MCF 10A (cell line): ENCODE measurements around the gene CLEC4F. TPM values are rescaled to one million over a fixed set of nuclear protein-coding genes. Genes with fewer than 3 reads are reported as not detected.

Experiments
- BruUV-seq: library from RNA; stranded (reverse); fragments of 400-500 nt; replicated peaks from 2 replicates; lab custom pipeline; 2021; lab: Mats Ljungman, UMichigan
- CTCF ChIA-PET: fragments of 300-600 bp; sonication (Branson Sonifier 250); formaldehyde crosslinking; extraction: SDS; loops from one replicate; lab custom pipeline; 2021; ENCODE audit warnings: antibody characterized with exemption, inconsistent platforms; lab: Yijun Ruan, JAX
- POLR2A ChIA-PET: fragments of 300-600, 350-650 bp; sonication (Branson Sonifier 250); formaldehyde crosslinking; extraction: SDS; loops from one replicate; lab custom pipeline; 2020; ENCODE audit warnings: antibody characterized with exemption, inconsistent platforms; lab: Yijun Ruan, JAX
- DNase-seq: peaks from one replicate; pipeline ENCODE4 v3.0.0-alpha.2; 2018; ENCODE audit not compliant: unreplicated experiment
- H3K27ac Mint-ChIP-seq: one replicate; pipeline ENCODE4 v1.8.0; 2022; ENCODE audit warnings: mild to moderate bottlenecking, low read depth, mixed read lengths; ENCODE audit not compliant: unreplicated experiment
- H3K27me3 Mint-ChIP-seq: one replicate; pipeline ENCODE4 v1.8.0; 2022; ENCODE audit warnings: mixed read lengths; ENCODE audit not compliant: insufficient read depth, unreplicated experiment
- H3K36me3 Mint-ChIP-seq: one replicate; pipeline ENCODE4 v1.8.0; 2022; ENCODE audit warnings: mild to moderate bottlenecking, moderate library complexity, mixed read lengths; ENCODE audit not compliant: insufficient read depth, unreplicated experiment
- H3K4me1 Mint-ChIP-seq: one replicate; pipeline ENCODE4 v1.8.0; 2022; ENCODE audit warnings: mixed read lengths; ENCODE audit not compliant: insufficient read depth, unreplicated experiment
- H3K4me3 Mint-ChIP-seq: one replicate; pipeline ENCODE4 v1.8.0; 2022; ENCODE audit warnings: mild to moderate bottlenecking, moderate library complexity, mixed read lengths; ENCODE audit not compliant: unreplicated experiment
- H3K9me3 Mint-ChIP-seq: one replicate; pipeline ENCODE4 v1.8.0; 2022; ENCODE audit warnings: mixed read lengths; ENCODE audit not compliant: unreplicated experiment
- CTCF ChIP-seq: fragments of 200-600 bp; IDR thresholded peaks from one replicate; pipeline ENCODE4 v1.8.0; 2022; ENCODE audit warnings: antibody characterized with exemption, mild to moderate bottlenecking; ENCODE audit not compliant: unreplicated experiment
- intact Hi-C: fragments of 100-400 bp; cut with micrococcal nuclease; formaldehyde crosslinking; loops from 2 replicates; pipeline ENCODE4 v1.14.1; 2022
- total RNA-seq: library from RNA; stranded (reverse); gene quantifications from 2 replicates; pipeline ENCODE4 v1.2.3, GENCODE V29; 2022

CLEC4F gene
- total RNA-seq, 1 experiment from 2014 or later = not detected

GRCh38 chr2:70830366-70830765 lies 10.0 kb upstream of the CLEC4F start:
- no peak overlapping the region for H3K27ac Mint-ChIP-seq
- H3K4me1 Mint-ChIP-seq = no peaks in the 10 kb centered on the region
- no peak for DNase-seq
- POLR2A ChIA-PET = no interaction called here
- no peak for TF ChIP-seq CTCF
- H3K9me3 Mint-ChIP-seq = no peaks in the 10 kb centered on the region
- intact Hi-C loops = no loop called here
- BruUV-seq = no TSS peak
- CTCF ChIA-PET = interaction anchor here (0.9 to 1.6 kb wide), 2 partner anchors 31 to 41 kb away, joined by 4 read pairs; no protein-coding TSS in a partner anchor
- H3K27me3 Mint-ChIP-seq = peaks cover 68% of the 10 kb centered on the region
- no peak overlapping the region for H3K4me3 Mint-ChIP-seq
- no peaks in the 10 kb centered on the region for H3K36me3 Mint-ChIP-seq

DNA sequence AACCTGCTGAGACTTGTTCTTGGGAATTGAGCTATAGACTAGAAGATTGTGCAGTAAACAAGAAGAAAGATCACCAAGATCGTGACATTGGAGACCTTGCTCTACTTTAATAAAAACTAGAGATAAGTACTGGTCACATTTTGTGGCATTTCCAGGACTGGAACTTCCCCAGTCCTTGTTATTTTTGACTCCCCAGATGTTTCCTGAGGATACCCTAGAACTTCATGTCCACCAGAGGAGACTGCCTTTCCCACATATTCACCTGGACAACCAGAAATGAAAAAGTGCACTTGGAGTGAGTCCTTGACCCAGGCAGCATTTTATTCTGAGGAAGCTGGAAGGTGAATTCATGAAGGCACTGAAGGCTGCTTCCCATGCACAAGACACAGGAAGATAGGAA lies 9.5 kb upstream of the CLEC4F start:
- Mint-ChIP-seq H3K36me3 (no peaks in the 10 kb centered on the region), H3K4me3 (no peak overlapping the region)

DNA sequence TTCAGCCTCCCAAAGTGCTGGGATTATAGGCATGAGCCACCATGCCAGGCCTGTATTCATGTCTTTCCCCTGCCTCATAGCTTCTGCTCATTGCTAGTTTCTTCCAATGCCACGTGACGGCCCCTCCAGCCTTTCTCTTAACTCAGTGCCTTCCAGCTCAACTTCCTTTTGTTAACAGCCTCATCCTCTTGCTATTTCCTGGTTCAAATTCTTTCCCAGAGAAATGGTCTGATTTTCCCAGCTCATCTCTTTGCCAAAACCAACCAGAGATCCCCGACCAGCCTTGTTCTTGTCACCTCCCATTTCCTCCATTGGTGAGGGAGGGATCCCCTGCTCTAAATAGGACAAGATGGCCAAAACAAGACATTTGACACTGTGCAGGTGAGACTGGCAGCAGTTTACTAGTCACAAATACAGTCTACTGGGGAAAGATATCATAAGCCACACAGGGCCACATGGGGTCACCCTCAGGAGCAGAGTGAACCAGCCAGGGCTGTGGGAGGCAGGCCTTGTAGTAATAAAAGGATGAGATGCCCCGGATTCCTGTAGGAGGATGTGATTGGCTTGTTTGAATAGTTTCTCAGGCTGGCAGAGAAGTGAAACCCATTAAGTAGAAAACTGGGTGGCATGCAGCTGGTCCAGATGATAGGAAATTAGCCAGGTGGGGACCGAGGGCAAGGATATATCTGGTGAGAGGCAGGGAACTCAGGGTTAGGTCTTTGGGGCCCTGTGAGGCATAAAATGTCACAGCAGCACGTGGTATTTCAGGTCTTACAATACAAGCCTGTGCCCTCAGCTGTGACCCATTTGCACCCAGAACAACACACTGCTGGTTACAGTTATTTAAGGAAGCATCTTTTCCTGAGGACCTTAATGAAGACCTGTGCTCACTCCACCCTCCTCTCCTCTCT lies 8.8 kb upstream of the CLEC4F start:
- CTCF ChIA-PET = interaction anchor here (0.7 to 1.6 kb wide), 2 partner anchors 18 to 33 kb away, joined by 3 to 4 read pairs; no protein-coding TSS in a partner anchor

More for the DNA sequence above, 9.5 kb upstream of the CLEC4F start:
- intact Hi-C loops = no loop called here
- POLR2A ChIA-PET = no interaction called here
- no peak for TF ChIP-seq CTCF
- BruUV-seq = no TSS peak
- Mint-ChIP-seq H3K9me3 (no peaks in the 10 kb centered on the region), H3K4me1 (no peaks in the 10 kb centered on the region), H3K27me3 (peaks cover 63% of the 10 kb centered on the region), H3K27ac (no peak overlapping the region)
- DNase-seq = no peak
- CTCF ChIA-PET = interaction anchor here (0.7 to 1.6 kb wide), 3 partner anchors 18 to 41 kb away, joined by 3 to 4 read pairs (median 4); no protein-coding TSS in a partner anchor

More for the DNA sequence above, 8.8 kb upstream of the CLEC4F start:
- POLR2A ChIA-PET = no interaction called here
- DNase-seq = no peak
- intact Hi-C loops = no loop called here
- H3K27ac Mint-ChIP-seq = no peak overlapping the region
- H3K27me3 Mint-ChIP-seq = peaks cover 60% of the 10 kb centered on the region
- no peaks in the 10 kb centered on the region for H3K4me1 Mint-ChIP-seq
- no peaks in the 10 kb centered on the region for H3K9me3 Mint-ChIP-seq
- TF ChIP-seq CTCF = no peak
- no peaks in the 10 kb centered on the region for H3K36me3 Mint-ChIP-seq
- no TSS peak for BruUV-seq
- H3K4me3 Mint-ChIP-seq = no peak overlapping the region
